Esophagus (tissue), 2 donors: Measurements from ENCODE around the gene PDLIM4. TPM values are rescaled to one million over a fixed set of nuclear protein-coding genes. Genes with fewer than 3 reads are reported as not detected.

ENCODE experiments used
- H3K27ac ChIP-seq, 2 donors: one replicate each; pipeline ENCODE4 v1.5.1; 2013; ENCODE audit warnings: low read depth in 2 of 2, mild to moderate bottlenecking in 2 of 2, inconsistent platforms in 1 of 2, low read length in 1 of 2, moderate library complexity in 1 of 2
- H3K27me3 ChIP-seq, 2 donors: one replicate each; pipeline ENCODE4 v1.6.1; 2013; ENCODE audit warnings: low read length in 2 of 2, control low read depth in 1 of 2, mild to moderate bottlenecking in 1 of 2; ENCODE audit not compliant: insufficient read depth in 2 of 2, control insufficient read depth in 1 of 2
- H3K36me3 ChIP-seq, 2 donors: one replicate each; pipeline ENCODE4 v1.6.1; 2013; ENCODE audit warnings: low read length in 1 of 2; ENCODE audit not compliant: control insufficient read depth in 2 of 2, insufficient read depth in 2 of 2
- H3K4me1 ChIP-seq, 2 donors: one replicate each; pipeline ENCODE4 v1.6.1; 2013; ENCODE audit warnings: low read length in 1 of 2; ENCODE audit not compliant: control insufficient read depth in 2 of 2, insufficient read depth in 2 of 2
- H3K4me3 ChIP-seq, 2 donors: one replicate each; pipeline ENCODE4 v1.5.1; 2013; ENCODE audit warnings: low read length in 2 of 2, mild to moderate bottlenecking in 2 of 2, low read depth in 1 of 2, moderate library complexity in 1 of 2
- H3K9me3 ChIP-seq, 2 donors: one replicate each; pipeline ENCODE4 v1.6.1; 2013; ENCODE audit warnings: mild to moderate bottlenecking in 2 of 2, low read depth in 1 of 2, low read length in 1 of 2, moderate library complexity in 1 of 2; ENCODE audit not compliant: control insufficient read depth in 2 of 2, insufficient read depth in 1 of 2
- WGBS, 2 donors: extraction: QIAGEN DNeasy Blood & Tissue Kit; methylation state at CpG; one replicate each; pipeline ENCODE4 v1.1.7; 2013; 5-methylcytosine and 5-hydroxymethylcytosine counted together
- polyA plus RNA-seq, 2 donors: library from polyadenylated mRNA; stranded (reverse); fragments of 200-250 nt; gene quantifications; one replicate each; pipeline ENCODE4 v1.2.3, GENCODE V29; 2013
- donor health status: healthy with polysubstance abuse.
- donor health status: Bipolar disorder and iron deficiency.

The PDLIM4 gene
- polyA plus RNA-seq, 2 donors, result 33.3 to 58.9 TPM

GRCh38 chr5:132234684-132235062 lies 22.8 kb upstream of the PDLIM4 start:
- H3K36me3 ChIP-seq, result no peaks in the 10 kb centered on the region
- 91% methylated on average over 2 of the region's 2 CpGs for WGBS, 2 donors
- no peaks in the 10 kb centered on the region for H3K4me1 ChIP-seq
- H3K27ac ChIP-seq, result no peak overlapping the region
- no peaks in the 10 kb centered on the region for H3K27me3 ChIP-seq
- no peak overlapping the region for H3K4me3 ChIP-seq
- no peaks in the 10 kb centered on the region for H3K9me3 ChIP-seq

- WGBS, 2 donors, result 88 to 89% methylated on average over 3 of the region's 3 CpGs
- no peaks in the 10 kb centered on the region for H3K27me3 ChIP-seq
- H3K4me1 ChIP-seq, result no peaks in the 10 kb centered on the region
- H3K27ac ChIP-seq, result no peak overlapping the region
- H3K36me3 ChIP-seq, result no peaks in the 10 kb centered on the region
- H3K9me3 ChIP-seq, result no peaks in the 10 kb centered on the region
- no peak overlapping the region for H3K4me3 ChIP-seq
Observed at GRCh38 chr5:132235340-132235739, 22.2 kb upstream of the PDLIM4 start.

- H3K4me1 ChIP-seq, result no peaks in the 10 kb centered on the region
- H3K27ac ChIP-seq, result no peak overlapping the region
- H3K4me3 ChIP-seq, result no peak overlapping the region
- no peaks in the 10 kb centered on the region for H3K9me3 ChIP-seq
- H3K27me3 ChIP-seq, result no peaks in the 10 kb centered on the region
- 80% methylated on average over 1 of the region's 1 CpG for WGBS, 2 donors
- no peaks in the 10 kb centered on the region for H3K36me3 ChIP-seq
Observed at GRCh38 chr5:132237141-132237540, 20.4 kb upstream of the PDLIM4 start.

- H3K27me3 ChIP-seq, result no peaks in the 10 kb centered on the region
- 88 to 90% methylated on average over 4 of the region's 4 CpGs for WGBS, 2 donors
Observed at GRCh38 chr5:132237670-132238069, 19.8 kb upstream of the PDLIM4 start.

GRCh38 chr5:132238169-132238744 lies 19.2 kb upstream of the PDLIM4 start:
- Histone ChIP-seq H3K4me3 (no peak overlapping the region), H3K36me3 (no peaks in the 10 kb centered on the region), H3K4me1 (no peaks in the 10 kb centered on the region), H3K27ac (no peak overlapping the region), H3K9me3 (no peaks in the 10 kb centered on the region), H3K27me3 (no peaks in the 10 kb centered on the region)
- WGBS, 2 donors, result 6 to 11% methylated on average over 1 of the region's 1 CpG

More at GRCh38 chr5:132237670-132238069, 19.8 kb upstream of the PDLIM4 start:
- no peaks in the 10 kb centered on the region for H3K4me1 ChIP-seq
- no peaks in the 10 kb centered on the region for H3K36me3 ChIP-seq
- no peak overlapping the region for H3K4me3 ChIP-seq
- no peak overlapping the region for H3K27ac ChIP-seq
- H3K9me3 ChIP-seq, result no peaks in the 10 kb centered on the region

- H3K36me3 ChIP-seq, result no peaks in the 10 kb centered on the region
- H3K4me1 ChIP-seq, result no peaks in the 10 kb centered on the region
- 58 to 73% methylated on average over 1 of the region's 1 CpG for WGBS, 2 donors
- H3K27ac ChIP-seq, result no peak overlapping the region
- no peak overlapping the region for H3K4me3 ChIP-seq
- H3K27me3 ChIP-seq, result no peaks in the 10 kb centered on the region
- no peaks in the 10 kb centered on the region for H3K9me3 ChIP-seq
Observed at GRCh38 chr5:132238901-132239500, 18.5 kb upstream of the PDLIM4 start.

GRCh38 chr5:132239776-132240175 lies 17.7 kb upstream of the PDLIM4 start:
- Histone ChIP-seq H3K4me3 (no peak overlapping the region), H3K4me1 (no peaks in the 10 kb centered on the region), H3K27ac (no peak overlapping the region), H3K27me3 (no peaks in the 10 kb centered on the region), H3K36me3 (no peaks in the 10 kb centered on the region), H3K9me3 (no peaks in the 10 kb centered on the region)

GRCh38 chr5:132243366-132243977 lies 14.0 kb upstream of the PDLIM4 start:
- Histone ChIP-seq H3K27ac (no peak overlapping the region), H3K27me3 (no peaks in the 10 kb centered on the region), H3K4me3 (no peak overlapping the region), H3K4me1 (no peaks in the 10 kb centered on the region), H3K9me3 (no peaks in the 10 kb centered on the region), H3K36me3 (no peaks in the 10 kb centered on the region)
- 78 to 82% methylated on average over 3 of the region's 3 CpGs for WGBS, 2 donors

GRCh38 chr5:132245593-132245992 lies 11.9 kb upstream of the PDLIM4 start:
- Histone ChIP-seq H3K9me3 (no peaks in the 10 kb centered on the region), H3K4me1 (no peaks in the 10 kb centered on the region), H3K27me3 (no peaks in the 10 kb centered on the region), H3K4me3 (no peak overlapping the region), H3K36me3 (no peaks in the 10 kb centered on the region), H3K27ac (no peak overlapping the region)
- WGBS, 2 donors, result 62 to 70% methylated on average over 1 of the region's 1 CpG

GRCh38 chr5:132246806-132247205 lies 10.7 kb upstream of the PDLIM4 start:
- Histone ChIP-seq H3K36me3 (no peaks in the 10 kb centered on the region), H3K4me1 (no peaks in the 10 kb centered on the region), H3K27ac (no peak overlapping the region), H3K9me3 (no peaks in the 10 kb centered on the region), H3K27me3 (no peaks in the 10 kb centered on the region), H3K4me3 (no peak overlapping the region)
